ENCODE data around the gene DOCK9.

DNA sequence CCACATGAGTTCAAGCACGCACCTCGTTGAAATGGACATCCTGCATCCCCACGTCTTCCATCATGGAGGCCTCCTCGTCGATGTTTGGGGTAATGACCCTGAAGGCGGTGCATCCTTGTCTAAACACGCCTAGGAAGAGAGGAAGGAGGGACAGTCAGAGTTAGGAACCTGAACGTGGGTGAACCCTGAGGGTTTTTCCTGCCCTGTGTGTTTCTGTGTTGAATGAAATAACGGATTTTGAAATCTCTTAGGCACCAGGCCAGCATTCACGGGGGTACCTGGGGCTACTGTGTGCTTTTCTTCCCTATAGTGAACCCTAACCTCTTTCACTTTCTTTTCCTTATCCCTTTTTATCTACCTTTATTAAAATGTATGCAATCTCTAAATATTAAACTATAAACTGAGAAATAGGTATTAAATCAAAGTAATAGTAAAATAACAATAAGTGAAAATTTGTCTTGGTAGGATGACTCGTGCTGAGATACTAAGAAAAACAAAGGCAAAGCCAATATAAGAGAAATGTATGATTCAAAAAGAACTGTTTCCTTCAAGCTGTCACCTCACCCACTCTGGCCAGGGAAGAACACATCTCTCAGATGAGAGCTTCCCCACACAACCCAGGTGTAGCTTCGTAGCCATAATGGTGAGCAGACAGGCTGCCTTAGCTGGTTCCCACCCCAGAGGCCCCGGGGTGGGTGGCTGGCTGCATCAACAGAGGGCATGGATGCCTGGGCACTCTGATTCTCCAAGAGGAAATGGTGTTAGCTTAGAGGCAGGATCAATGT lies 153.3 kb downstream of the DOCK9 start:
- TF ChIP-seq POLR2AphosphoS5 (IDR thresholded peaks at IDR 0.05; ENCODE audit: low read depth, low read length) (no peak), POLR2A (IDR thresholded peaks at IDR 0.05; ENCODE audit: low read depth, low read length) (no peak), SPI1 (IDR thresholded peaks at IDR 0.05; ENCODE audit: low read depth, low read length) (no peak)
